SK-N-SH (cell line): ENCODE measurements around the gene TP53BP1. TPM values are rescaled to one million over a fixed set of nuclear protein-coding genes. Genes with fewer than 3 reads are reported as not detected.

Source experiments
- CTCF ChIA-PET: fragments of 300-600, 350-600 bp; formaldehyde crosslinking; extraction: SDS; loops from one replicate; lab custom pipeline; 2021; lab: Yijun Ruan, JAX
- POLR2A ChIA-PET: fragments of 350-600 bp; sonication (Branson Sonifier 250); formaldehyde crosslinking; extraction: SDS; loops from one replicate; lab custom pipeline; 2020; ENCODE audit warnings: antibody characterized with exemption, inconsistent platforms; lab: Yijun Ruan, JAX
- DNase-seq: peaks from one replicate; pipeline ENCODE4 v3.0.0; 2012
- H2AFZ ChIP-seq: fragments of 200-600 bp; sonication (generic); 2 replicates; pipeline ENCODE4 v1.8.1; 2016; ENCODE audit warnings: antibody characterized with exemption, mild to moderate bottlenecking, low read depth
- H3F3A ChIP-seq: fragments of 200-600 bp; sonication (generic); replicated peaks from 2 replicates; pipeline ENCODE3; 2016; ENCODE audit warnings: antibody characterized with exemption, mild to moderate bottlenecking; ENCODE audit not compliant: insufficient read depth
- H3K27ac ChIP-seq, 2 experiments: fragments of 200-500 bp in 1 of 2; fragments of 200-600 bp in 1 of 2; sonication (Bioruptor generic) in 1 of 2; sonication (generic), shearing (Covaris generic) in 1 of 2; 2 replicates each; pipeline versions ENCODE4 v1.5.1 to v1.6.1; 2014 to 2016; ENCODE audit warnings: low read depth in 2 of 2, inconsistent platforms in 1 of 2, low read length in 1 of 2, mild to moderate bottlenecking in 1 of 2, mixed read lengths in 1 of 2
- H3K27me3 ChIP-seq: fragments of 200-600 bp; sonication (generic), shearing (Covaris generic); 2 replicates; pipeline ENCODE4 v1.6.1; 2016; ENCODE audit warnings: mixed run types; ENCODE audit not compliant: insufficient read depth
- H3K36me3 ChIP-seq, 2 experiments: fragments of 200-500 bp in 1 of 2; fragments of 200-600 bp in 1 of 2; sonication (Bioruptor generic) in 1 of 2; sonication (generic) in 1 of 2; replicated peaks in 1 of 2; 2 replicates each; pipeline versions ENCODE3 to v1.5.1; 2014 to 2016; ENCODE audit warnings: low read length in 1 of 2, mild to moderate bottlenecking in 1 of 2; ENCODE audit not compliant: insufficient read depth in 2 of 2, control insufficient read depth in 1 of 2
- H3K4me1 ChIP-seq, 2 experiments: fragments of 200-500 bp in 1 of 2; fragments of 200-600 bp in 1 of 2; sonication (Bioruptor generic) in 1 of 2; sonication (generic), shearing (Covaris generic) in 1 of 2; 2 replicates each; pipeline versions ENCODE4 v1.5.1 to v1.6.1; 2014 to 2016; ENCODE audit warnings: low read depth in 1 of 2, low read length in 1 of 2, mixed run types in 1 of 2; ENCODE audit not compliant: insufficient read depth in 2 of 2, control insufficient read depth in 1 of 2
- H3K4me2 ChIP-seq: fragments of 200-600 bp; sonication (generic), shearing (Covaris generic); 2 replicates; pipeline ENCODE4 v1.6.1; 2017; ENCODE audit warnings: mixed run types
- H3K4me3 ChIP-seq, 2 experiments: fragments of 200-500 bp in 1 of 2; fragments of 200-600 bp in 1 of 2; sonication (Bioruptor generic) in 1 of 2; sonication (generic), shearing (Covaris generic) in 1 of 2; 2 replicates each; pipeline versions ENCODE4 v1.5.1 to v1.8.1; 2014 to 2016; ENCODE audit warnings: low read depth in 2 of 2, inconsistent platforms in 1 of 2, low read length in 1 of 2, mild to moderate bottlenecking in 1 of 2, mixed read lengths in 1 of 2, moderate library complexity in 1 of 2
- H3K79me2 ChIP-seq: fragments of 200-600 bp; sonication (generic); 2 replicates; pipeline ENCODE4 v1.8.1; 2017; ENCODE audit warnings: mild to moderate bottlenecking; ENCODE audit not compliant: insufficient read depth
- H3K9ac ChIP-seq: fragments of 200-600 bp; sonication (generic); 2 replicates; pipeline ENCODE4 v1.6.1; 2017; ENCODE audit warnings: mixed run types
- H3K9me2 ChIP-seq: fragments of 200-600 bp; sonication (generic); 2 replicates; pipeline ENCODE4 v1.6.1; 2017; ENCODE audit warnings: mixed run types
- H3K9me3 ChIP-seq: fragments of 200-600 bp; sonication (generic); 2 replicates; pipeline ENCODE4 v1.6.1; 2017; ENCODE audit warnings: mixed run types, mild to moderate bottlenecking, moderate library complexity
- H4K20me1 ChIP-seq: fragments of 200-600 bp; sonication (generic); 2 replicates; pipeline ENCODE4 v1.6.1; 2017; ENCODE audit warnings: mild to moderate bottlenecking, mixed run types; ENCODE audit not compliant: insufficient read depth
- FOXM1 ChIP-seq: IDR thresholded peaks from 2 replicates; pipeline ENCODE4 v1.4.0; 2012; ENCODE audit warnings: low read depth, mild to moderate bottlenecking
- MEF2A ChIP-seq: IDR thresholded peaks from 2 replicates; pipeline ENCODE4 v1.4.0; 2012; ENCODE audit warnings: low read depth, borderline replicate concordance
- NFIC ChIP-seq: IDR thresholded peaks from 2 replicates; pipeline ENCODE4 v1.4.0; 2012; ENCODE audit warnings: borderline replicate concordance
- PBX3 ChIP-seq: IDR thresholded peaks from 2 replicates; pipeline ENCODE4; 2012
- RAD21 ChIP-seq: IDR thresholded peaks from 2 replicates; pipeline ENCODE4 v1.6.1; 2012; ENCODE audit warnings: mild to moderate bottlenecking, low read length
- REST ChIP-seq: IDR thresholded peaks from 2 replicates; pipeline ENCODE4 v1.6.1; 2012; ENCODE audit warnings: mild to moderate bottlenecking, low read depth, low read length, moderate library complexity
- SMC3 ChIP-seq: IDR thresholded peaks from 2 replicates; pipeline ENCODE4 v1.6.1; 2012; ENCODE audit warnings: low read depth, low read length, improper control_type of control experiment
- TEAD4 ChIP-seq: IDR thresholded peaks from 2 replicates; pipeline ENCODE4 v1.4.0; 2012; ENCODE audit warnings: mild to moderate bottlenecking, borderline replicate concordance; ENCODE audit not compliant: insufficient read depth
- USF1 ChIP-seq: IDR thresholded peaks from 2 replicates; pipeline ENCODE4 v1.4.0; 2012; ENCODE audit warnings: low read depth, borderline replicate concordance
- USF2 ChIP-seq: fragments of 150-350 bp; IDR thresholded peaks from 2 replicates; pipeline ENCODE4 v1.6.1; 2017; ENCODE audit warnings: antibody characterized with exemption, low read length, low read depth, borderline replicate concordance
- WGBS: methylation state at CpG from one replicate; pipeline ENCODE4 v1.1.6; 2017; ENCODE audit warnings: low lambda C conversion rate; 5-methylcytosine and 5-hydroxymethylcytosine counted together
- polyA plus RNA-seq, 3 experiments: library from polyadenylated mRNA; depleted of rRNA; stranded (reverse); fragments of >200 nt; gene quantifications; 2 replicates each; pipeline ENCODE4 v1.2.3, GENCODE V29; 2012

TP53BP1 gene
- polyA plus RNA-seq, 1 of the 3 experiments (the other 2 are of a cell fraction): 27.1 TPM

- peak; percentile 45 for DNase-seq
- Histone ChIP-seq H4K20me1 (no peaks in the 10 kb centered on the region), H3K9me2 (no peaks in the 10 kb centered on the region), H3K9ac (peak overlapping the region; percentile 52; the same call in 1 of the 2 replicates), H3K79me2 (0 out of 2 replicates have a peak, but pooled peaks cover 7% of the 10 kb centered on the region), H3K27me3 (no peaks in the 10 kb centered on the region), H3K9me3 (no peaks in the 10 kb centered on the region), H3K4me2 (peak overlapping the region; percentile 84), H3K27ac (peak overlapping the region; percentile 51 to 85), H3F3A (no peaks in the 10 kb centered on the region), H2AFZ (peak overlapping the region; percentile 29; the same call in 1 of the 2 replicates), H3K4me1 (peaks cover 19 to 38% of the 10 kb centered on the region in 2 experiments), H3K4me3 (peak overlapping the region; percentile 63 to 73), H3K36me3 (peaks cover 8 to 14% of the 10 kb centered on the region in 2 experiments)
- ChIA-PET CTCF (interaction anchor here (0.9 to 3.1 kb wide), 3 partner anchors 25 to 76 kb away, joined by 3 to 42 read pairs (median 10); partner anchors contain the start of gene TP53BP1), POLR2A (no interaction called here)
- 41% methylated on average over 4 of the region's 4 CpGs for WGBS
- no peak for TF ChIP-seq REST
- TF ChIP-seq TEAD4: no peak
Observed at GRCh38 chr15:43516801-43517353, 23.9 kb upstream of the TP53BP1 start.

GRCh38 chr15:43516185-43516584 is 23.2 kb upstream of the TP53BP1 start:
- Histone ChIP-seq H3K79me2 (0 out of 2 replicates have a peak, but pooled peaks cover 7% of the 10 kb centered on the region), H3K9ac (peak overlapping the region; percentile 52; the same call in 1 of the 2 replicates), H3K27ac (peak overlapping the region; percentile 51 to 85; a peak in 2 of 4 replicates), H4K20me1 (no peaks in the 10 kb centered on the region), H3K4me2 (peak overlapping the region; percentile 84), H3K4me3 (peak overlapping the region; percentile 63 to 73; a peak in 3 of 4 replicates), H2AFZ (peak overlapping the region; percentile 29; the same call in 1 of the 2 replicates), H3K9me3 (no peaks in the 10 kb centered on the region), H3K9me2 (no peaks in the 10 kb centered on the region), H3K36me3 (peaks cover 8% of the 10 kb centered on the region in 2 experiments), H3K4me1 (peaks cover 19 to 44% of the 10 kb centered on the region in 2 experiments), H3F3A (no peaks in the 10 kb centered on the region), H3K27me3 (no peaks in the 10 kb centered on the region)
- DNase-seq: no peak
- POLR2A ChIA-PET: no interaction called here
- TF ChIP-seq MEF2A: no peak
- TF ChIP-seq PBX3: no peak
- no peak for TF ChIP-seq USF1
- no peak for TF ChIP-seq SMC3
- TF ChIP-seq RAD21: no peak
- TF ChIP-seq FOXM1: no peak
- no peak for TF ChIP-seq USF2
- TF ChIP-seq TEAD4: no peak
- TF ChIP-seq NFIC: no peak
- CTCF ChIA-PET: interaction anchor here (0.6 to 4.0 kb wide), 7 partner anchors 16 to 144 kb away, joined by 3 to 42 read pairs (median 9); partner anchors contain the start of gene TP53BP1
- WGBS: 40% methylated on average over 3 of the region's 5 CpGs
